Stimulated activated CD8-positive, alpha-beta memory T cell treated with anti-CD3 and anti-CD28 coated beads, Interleukin-7, amount 100 ng/mL, for 48 hours (primary cell): Measurements from ENCODE around the gene NFIA.

Source experiments
- DNase-seq, 2 donors: peaks; one replicate each; pipeline ENCODE4 v3.0.0-alpha.2; 2020; ENCODE audit warnings: low read depth in 1 of 2; ENCODE audit errors: extremely low read depth in 1 of 2

The NFIA gene

GRCh38 chr1:61143821-61144424, 61.6 kb downstream of the NFIA start:
- DNase-seq, result no peak

- DNase-seq, result no peak
These were observed 66.9 kb downstream of the NFIA start for GRCh38 chr1:61149010-61149860.

DNA sequence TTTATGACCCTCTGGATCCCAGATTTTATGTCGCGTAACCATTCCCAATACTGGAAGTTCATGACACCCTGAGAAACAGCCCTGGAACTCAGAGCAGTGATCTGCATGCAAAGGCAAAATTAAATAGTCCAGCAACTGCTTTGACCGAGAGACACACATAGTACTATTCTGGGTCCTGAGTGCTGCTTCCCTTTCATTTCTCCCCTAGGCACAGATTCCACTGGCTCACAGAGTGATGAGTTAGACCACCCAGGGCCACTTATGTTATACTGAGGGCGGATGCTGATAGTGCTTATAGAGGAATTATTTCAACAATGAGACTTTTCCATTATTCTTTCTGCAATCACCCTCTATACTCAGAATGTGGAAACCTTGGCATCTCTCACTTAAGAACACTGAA, 69.2 kb downstream of the NFIA start:
- no peak for DNase-seq

DNA sequence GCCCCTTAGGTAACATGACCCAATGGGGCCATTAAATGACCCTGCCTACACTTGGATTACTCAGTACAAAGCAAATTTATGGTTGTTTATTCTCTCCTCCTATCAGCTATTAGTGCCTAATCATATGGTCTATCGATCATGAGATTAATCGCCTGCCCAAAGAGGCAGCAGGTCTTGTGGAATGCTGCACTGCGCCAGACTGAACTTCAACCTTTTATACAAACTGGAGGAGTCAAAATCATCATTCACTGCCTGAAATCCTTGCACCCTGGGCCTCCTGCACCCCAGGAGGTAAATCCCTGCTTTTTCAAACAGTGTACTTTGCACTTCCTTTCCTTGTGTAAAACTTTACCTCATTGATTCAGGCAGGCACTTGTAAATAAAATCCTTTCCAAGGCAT, 69.7 kb downstream of the NFIA start:
- no peak for DNase-seq

- DNase-seq, result no peak
These were observed 70.2 kb downstream of the NFIA start for GRCh38 chr1:61152469-61153105.

- no peak for DNase-seq
These were observed 74.5 kb downstream of the NFIA start for GRCh38 chr1:61156576-61157467.

GRCh38 chr1:61157468-61157987, 75.2 kb downstream of the NFIA start:
- no peak for DNase-seq

- DNase-seq, result no peak
These were observed 76.2 kb downstream of the NFIA start for GRCh38 chr1:61158591-61158990.

DNA sequence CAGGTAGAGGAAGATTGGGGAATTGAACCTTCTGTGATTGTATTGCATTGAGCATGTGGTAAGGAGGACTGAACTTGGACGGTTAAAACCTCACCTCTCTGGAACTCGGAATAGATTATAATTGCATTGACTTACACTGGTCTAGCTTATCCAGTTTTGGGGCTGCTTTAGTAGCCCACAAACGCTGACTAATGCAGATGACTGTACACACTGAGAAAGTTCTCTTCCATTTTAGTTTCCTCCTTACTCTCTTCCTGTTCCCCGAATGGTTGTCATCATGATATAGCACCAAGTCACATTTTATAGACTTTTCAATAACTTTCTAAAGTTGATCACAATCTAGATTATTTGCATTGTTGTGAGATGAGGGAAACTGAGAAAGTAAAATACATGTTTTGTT, 78.2 kb downstream of the NFIA start:
- DNase-seq, result no peak

- no peak for DNase-seq
These were observed 80.3 kb downstream of the NFIA start for GRCh38 chr1:61162520-61163258.

DNA sequence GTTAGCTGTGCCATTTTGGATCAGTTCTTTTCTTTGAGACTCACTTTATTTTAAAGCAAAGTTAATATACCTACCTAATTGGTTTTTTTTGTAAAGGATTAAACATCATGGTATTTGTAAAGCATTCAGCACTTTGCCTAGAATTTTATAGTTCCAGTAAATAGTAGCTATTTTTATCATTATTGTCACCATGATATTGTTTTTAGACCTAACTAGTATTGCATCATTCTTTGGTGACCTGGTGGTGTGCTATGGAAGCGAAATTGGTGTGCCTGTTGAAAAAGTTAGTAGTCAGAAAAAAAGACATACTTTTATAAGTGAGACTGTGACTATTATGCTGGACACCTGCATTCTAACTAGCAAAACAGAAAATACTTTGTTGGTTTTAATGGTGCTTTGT, 81.0 kb downstream of the NFIA start:
- DNase-seq, result no peak

- no peak for DNase-seq
These were observed 83.0 kb downstream of the NFIA start for GRCh38 chr1:61165402-61165801.

GRCh38 chr1:61167309-61167708, 84.9 kb downstream of the NFIA start:
- no peak for DNase-seq

DNA sequence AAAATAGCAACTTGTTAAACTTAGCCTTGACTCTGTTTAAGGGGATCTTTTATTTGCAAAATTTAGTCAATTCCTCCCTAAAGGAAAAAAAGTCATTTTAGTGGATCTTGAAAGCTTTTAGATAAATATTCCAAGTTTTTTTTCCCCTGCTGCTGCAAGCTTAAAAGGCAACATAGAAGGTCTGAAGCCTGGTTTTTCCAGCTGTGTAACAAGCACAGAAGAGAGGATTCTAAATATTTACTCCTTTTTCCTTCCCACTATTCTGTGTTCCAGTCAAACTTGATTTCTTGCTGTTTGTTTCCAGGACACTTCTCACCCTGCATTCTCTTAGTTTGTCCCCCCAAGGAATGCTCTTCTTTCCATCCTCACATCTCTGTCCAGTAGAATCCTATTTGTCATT, 86.7 kb downstream of the NFIA start:
- no peak for DNase-seq

DNA sequence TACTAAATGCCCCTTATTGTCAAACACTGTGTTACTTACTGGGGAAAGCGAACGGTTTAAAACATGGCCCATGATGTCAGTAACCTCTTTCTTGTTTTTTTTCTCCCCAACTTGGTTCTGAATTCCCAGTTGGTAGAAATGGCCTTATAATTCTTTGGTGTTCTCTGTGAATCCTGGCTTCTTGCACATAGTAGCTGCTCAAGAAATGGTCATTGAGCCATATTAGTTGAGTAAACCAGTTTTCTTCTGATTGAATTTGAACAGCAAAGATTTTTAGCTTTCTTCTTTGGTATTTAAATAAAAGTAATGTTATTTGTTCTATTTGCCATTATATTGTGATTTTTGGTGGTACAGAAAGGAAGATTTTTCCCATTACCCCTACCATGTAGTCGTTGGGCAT, 87.3 kb downstream of the NFIA start:
- DNase-seq, result no peak

DNA sequence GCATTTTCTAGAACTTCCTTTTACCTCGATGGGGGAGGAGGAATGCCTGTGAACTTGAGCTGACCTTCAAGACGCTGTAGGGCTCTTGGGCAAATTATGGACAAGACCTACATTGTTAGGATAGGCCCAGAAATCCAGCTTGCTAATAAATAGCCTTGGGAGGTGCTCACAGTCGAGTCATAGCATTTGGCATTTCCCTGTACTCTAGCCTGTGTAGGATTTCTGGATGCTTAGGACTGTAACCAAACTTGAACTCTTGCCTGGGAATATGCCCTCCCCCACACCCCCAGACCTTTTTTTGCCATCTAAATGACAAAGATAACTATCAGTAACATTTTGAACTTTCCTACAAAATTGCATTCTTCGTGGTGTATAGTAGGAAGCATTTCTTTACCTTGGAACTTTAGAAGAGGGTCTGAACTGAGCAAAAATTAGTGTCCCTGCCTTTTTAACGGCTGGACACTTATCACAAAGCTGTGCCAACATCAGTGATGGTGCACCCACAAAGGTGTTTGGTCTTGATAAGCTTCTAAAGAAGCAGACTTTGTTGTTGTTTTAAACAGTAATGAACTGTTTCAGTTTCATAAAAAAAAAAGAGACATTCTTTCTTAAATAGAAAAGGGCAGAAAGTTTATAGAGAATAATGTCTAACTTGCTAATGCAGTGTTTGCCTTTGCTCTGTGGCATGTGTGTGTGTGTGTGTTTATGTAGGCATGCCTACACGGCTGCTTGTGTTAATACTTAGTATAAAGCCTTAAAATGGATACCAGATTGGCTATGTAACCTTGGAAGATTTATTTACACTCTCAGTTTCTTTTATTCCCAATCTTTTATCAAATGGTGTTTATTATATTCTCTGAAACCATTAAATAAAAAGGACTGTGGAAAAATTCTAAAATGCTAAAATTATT, 88.2 kb downstream of the NFIA start:
- no peak for DNase-seq

GRCh38 chr1:61171346-61171745, 89.0 kb downstream of the NFIA start:
- DNase-seq, result no peak

DNA sequence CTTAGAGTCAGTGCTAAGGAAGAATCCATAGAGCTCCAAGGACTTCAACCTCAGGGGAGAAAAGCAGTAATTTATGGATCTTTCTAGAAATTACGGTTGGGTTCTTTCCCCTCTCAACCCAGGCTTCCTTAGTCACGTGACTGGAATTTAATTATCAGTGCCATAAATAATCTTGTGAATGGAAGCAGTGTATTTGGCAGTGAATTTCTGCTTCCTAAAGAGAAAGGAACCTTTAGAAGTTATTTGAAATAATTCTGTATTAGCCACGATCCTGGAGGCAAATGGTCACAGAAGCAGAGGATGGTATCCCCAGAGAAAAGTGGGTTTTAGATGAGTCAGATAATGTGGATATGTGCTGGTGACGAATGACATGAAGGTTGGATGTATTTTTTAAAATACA, 89.6 kb downstream of the NFIA start:
- DNase-seq, result no peak

DNA sequence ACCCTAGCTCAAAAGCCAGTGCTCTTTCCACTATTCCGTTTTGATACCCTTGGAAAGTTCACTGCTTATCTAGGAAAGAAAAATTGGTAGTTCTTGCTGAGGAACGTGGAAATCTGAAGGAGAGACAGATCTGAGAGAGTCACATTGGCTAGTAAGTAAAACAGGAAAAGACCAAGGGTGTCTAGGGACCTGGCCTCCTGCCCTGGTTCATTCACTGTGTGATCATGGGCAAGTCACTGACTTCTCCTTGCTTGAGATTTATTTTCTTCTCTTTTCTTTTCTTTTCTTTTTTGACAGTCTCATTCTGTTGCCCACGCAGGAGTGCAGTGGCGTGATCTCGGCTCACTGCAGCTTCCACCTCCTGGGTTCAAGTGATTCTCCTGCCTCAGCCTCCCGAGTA, 90.8 kb downstream of the NFIA start:
- no peak for DNase-seq
